SKM-1 treated with dmso at 0.1 percent for 144 hours (cell line): ENCODE measurements around the gene MICAL3.

Experiments
- DNase-seq: peaks from one replicate; lab custom pipeline; 2025; ENCODE audit not compliant: unreplicated experiment; lab: John Stamatoyannopoulos, UW

The MICAL3 gene

GRCh38 chr22:17873116-17873515 lies 151.2 kb downstream of the MICAL3 start:
- no peak for DNase-seq

GRCh38 chr22:17872471-17872870 lies 151.9 kb downstream of the MICAL3 start:
- no peak for DNase-seq

- DNase-seq = no peak
Measured at GRCh38 chr22:17871726-17872458, 152.5 kb downstream of the MICAL3 start.

DNA sequence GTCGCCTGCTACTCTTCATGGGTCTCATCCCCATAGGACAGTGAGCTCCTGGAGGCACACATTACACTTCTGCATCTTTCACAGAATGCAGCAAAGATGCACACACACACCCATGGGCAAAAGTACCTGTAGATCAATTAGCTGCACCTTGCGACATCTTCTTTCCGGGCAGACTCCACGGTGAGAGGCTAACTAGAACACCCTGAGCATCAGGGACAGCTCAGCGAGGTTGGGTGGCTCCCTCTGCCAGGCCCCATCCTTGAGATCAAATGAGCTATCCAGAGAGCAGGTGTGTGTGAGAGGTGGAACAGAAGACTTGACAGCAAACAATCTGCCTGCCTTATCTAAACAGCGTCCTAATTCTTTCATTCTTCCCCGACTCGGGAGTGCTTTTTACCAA lies 154.0 kb downstream of the MICAL3 start:
- DNase-seq = no peak

DNA sequence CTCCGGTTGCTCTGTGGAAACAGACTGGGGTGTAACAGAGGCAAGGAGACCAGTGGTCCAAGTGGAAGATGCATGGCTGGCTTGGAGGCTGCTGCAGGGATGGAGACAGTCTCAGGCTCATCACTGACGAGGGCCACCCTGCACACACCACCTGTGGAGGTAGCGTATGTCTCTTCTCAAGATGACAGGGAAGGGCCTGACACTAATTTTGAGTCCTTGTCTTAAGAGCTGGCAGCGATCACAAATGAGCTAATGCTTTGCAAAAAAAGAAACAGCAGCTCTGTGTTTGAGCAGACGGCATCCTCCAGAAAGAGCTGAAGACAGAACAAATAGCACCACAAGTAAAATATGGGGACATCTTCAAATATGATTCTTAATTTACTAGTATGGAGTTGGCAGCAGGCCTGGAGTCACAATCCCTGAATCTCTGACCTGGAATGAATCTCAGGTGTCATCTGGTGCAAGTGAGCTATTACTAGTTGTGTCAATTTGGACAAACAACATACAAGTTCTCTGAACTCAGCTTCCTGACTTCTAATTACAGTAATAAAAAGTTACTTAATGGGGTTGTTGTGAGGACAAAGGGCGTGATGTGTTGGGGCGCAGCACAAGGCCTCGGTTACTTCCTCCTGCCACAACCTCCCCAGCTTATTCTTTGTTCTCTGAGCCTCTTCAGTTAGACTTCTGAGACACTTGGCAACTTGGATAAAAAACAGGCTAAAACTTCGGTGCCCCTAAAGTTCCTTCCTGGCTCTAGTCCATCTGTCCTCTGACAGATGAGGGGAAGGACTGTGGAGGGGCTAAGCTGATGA lies 154.9 kb downstream of the MICAL3 start:
- DNase-seq = no peak

- DNase-seq = no peak
Measured at GRCh38 chr22:17868771-17869170, 155.6 kb downstream of the MICAL3 start.

DNA sequence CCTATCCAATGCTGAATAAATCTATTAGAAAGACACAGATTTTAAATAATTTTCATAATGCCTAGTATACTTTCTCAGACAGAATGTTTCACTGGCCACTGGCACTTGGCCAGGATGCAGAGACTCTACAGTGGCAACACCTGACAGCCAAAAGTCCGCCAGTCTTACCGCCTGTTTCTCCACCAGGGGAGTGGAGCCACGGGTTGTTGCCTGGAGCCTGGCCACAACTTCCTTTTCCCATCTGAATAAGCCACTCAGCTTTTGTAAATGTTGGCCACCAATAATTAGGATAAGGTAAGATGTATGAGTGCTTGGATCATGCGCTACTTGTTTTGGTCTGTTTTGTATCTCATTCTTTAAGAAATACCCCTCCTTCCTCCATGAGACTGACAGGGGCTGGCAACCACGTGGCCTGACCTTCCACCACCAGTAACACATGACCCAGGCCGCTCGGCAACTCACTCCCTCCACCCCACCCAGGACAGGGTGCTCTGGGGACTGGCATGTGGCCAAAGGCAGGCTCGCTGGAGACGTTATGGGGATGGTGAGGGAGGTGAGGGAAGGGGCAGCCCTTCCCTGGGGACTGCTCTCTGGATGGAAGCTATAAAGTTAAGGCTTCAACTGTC lies 157.1 kb downstream of the MICAL3 start:
- no peak for DNase-seq

GRCh38 chr22:17866621-17867020 lies 157.7 kb downstream of the MICAL3 start:
- no peak for DNase-seq

DNA sequence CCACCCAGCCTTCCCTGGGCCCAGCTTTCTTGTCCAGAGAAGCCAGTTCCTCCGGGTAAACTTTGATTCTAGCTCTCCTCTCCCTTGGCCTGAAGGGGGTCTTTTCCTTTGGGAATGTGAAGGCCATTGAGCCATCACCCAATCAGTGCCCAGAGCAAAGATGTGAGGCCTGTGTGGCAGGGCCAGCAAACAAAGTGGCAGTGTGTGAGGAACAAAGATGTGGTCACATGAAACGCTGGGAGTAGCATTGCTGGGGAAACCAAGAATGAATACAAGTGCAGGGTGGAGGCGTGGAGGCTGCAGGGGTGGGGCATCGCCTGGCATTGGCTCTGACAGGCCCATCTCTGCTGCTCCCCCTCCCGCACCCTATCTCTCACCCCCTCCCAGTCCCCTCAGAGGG lies 158.2 kb downstream of the MICAL3 start:
- no peak for DNase-seq

DNA sequence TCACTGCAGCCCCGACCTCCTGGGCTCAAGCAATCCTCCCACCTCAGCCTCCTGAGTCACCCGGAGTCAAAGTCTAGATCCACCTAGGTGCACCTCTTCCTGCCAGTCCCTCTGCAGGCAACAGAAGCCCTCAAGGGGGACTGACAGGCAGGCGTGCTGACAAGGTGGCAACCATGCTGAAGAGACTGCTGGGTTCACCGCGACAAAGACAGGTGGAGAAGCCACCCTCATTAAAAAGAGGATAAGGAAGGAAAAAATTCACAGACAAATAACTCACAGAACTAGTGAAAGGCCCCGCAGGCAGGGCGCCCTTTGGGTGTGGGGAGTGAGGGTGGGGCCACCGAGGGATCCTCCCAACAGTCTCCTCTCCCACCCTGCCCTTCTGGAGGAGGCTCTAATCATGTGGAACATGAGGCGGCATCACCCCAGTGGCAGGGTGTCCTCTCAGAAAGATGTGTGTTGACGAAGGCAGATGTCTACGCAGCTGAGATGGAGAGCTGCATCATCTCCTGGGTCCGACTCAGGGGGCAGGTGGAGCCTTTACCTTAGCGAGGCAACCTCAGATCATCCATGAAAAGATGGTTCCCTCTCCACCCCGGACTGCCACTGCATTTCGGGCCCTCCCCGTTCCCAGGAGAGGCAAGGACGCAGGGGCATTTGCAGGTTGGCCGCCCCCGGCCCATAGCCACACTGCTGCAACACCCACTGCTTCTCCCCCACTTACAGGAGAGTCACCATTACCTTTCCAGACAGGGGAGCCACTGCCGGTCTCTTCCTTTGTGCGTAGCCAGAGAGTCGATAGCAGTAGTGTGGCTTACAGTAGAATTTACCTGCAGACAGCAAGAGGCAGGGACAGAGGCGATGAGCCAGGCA lies 158.9 kb downstream of the MICAL3 start:
- no peak for DNase-seq

- no peak for DNase-seq
Measured at GRCh38 chr22:17864398-17865182, 159.8 kb downstream of the MICAL3 start.

GRCh38 chr22:17862646-17863181 lies 161.6 kb downstream of the MICAL3 start:
- no peak for DNase-seq

DNA sequence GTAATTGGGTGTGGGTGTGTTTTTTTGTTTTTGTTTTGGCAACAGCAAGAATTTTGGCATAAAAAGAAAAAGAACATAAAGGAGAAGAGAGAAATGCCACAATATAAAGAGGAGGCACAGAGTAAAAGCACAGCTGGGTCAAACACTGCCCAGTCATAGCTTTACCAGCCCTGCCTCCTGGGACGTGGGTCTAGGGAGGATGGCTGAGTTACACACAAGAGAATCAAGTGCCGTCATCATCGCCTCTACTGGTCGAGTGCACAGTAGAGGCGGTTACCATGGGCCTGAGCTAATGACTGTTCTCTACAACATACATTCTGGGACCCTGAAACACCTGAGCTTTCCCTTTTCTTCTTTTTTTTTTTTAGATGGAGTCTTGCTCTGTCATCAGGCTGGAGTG lies 162.5 kb downstream of the MICAL3 start:
- no peak for DNase-seq

GRCh38 chr22:17860220-17860965 lies 164.0 kb downstream of the MICAL3 start:
- no peak for DNase-seq

DNA sequence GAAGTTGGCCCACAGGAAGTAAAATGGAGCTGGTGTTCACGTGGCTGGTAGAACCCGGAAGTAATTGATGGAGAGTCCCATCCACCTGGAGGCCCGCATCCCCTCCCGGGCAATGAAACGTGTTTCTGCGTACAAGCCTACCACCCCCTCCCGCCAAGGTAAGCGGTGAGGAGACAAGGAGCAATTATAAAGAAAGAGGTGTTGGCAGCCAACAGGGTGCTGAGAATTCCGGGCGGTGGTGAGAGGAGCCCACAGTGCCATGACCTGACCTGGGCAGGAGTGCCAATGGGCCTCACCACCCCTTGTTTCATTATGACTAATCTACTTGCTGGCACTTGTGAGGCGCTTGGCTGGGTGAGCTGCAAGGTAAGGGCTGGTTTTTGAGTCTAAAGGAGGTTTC lies 166.3 kb downstream of the MICAL3 start:
- DNase-seq = no peak

DNA sequence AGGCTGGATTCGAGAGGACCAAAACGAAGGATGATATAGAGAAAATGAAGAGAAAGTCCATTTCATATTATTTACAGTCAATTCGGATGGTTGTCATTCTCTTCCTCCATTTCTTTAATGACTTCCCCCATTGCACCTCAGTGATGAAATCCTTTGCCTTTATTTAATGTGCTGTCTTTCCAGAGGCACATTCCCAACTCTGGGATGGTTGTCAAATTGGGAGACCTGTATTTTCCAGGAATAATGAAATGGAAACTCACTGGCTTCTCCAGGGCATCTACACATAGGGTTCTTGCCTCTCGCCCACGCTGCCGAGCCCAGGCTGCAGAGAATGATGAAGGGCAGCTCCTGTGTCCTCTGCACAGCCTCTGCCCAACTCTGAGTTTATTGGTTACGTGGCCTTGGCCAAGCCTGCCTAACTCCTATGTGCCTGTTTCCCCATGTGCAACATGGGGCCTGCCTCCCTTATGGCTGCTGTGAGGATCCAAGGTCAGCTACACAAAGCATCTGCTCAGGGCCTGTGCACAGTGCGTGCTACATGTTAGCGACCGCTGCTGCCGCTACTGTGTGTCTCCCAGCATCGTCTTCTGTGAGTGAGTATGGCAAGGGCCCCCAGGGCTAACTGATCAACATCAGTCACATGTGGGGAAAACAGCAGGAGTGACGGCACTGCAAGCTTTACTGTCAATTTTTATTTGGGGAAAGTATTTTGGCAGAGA lies 168.6 kb downstream of the MICAL3 start:
- no peak for DNase-seq

DNA sequence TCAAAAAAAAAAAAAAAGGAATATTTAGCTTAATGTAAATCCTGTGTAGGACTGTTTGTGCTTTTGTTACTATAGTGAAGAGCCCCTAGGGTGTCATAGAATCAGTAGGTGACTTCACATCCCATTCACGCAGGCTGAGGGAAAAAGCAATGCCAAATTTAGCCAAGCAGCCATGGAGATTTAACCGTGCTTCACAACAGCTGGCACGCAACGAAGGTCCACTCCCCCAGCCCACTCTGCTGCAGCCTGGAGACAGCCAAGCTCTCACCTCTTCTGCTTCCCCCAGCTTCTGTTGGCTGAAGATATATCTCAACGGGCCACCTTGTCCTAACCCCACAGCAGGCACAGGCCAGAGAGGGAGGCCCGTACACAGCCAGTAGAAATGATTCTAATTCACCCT lies 171.3 kb downstream of the MICAL3 start:
- DNase-seq = no peak

DNA sequence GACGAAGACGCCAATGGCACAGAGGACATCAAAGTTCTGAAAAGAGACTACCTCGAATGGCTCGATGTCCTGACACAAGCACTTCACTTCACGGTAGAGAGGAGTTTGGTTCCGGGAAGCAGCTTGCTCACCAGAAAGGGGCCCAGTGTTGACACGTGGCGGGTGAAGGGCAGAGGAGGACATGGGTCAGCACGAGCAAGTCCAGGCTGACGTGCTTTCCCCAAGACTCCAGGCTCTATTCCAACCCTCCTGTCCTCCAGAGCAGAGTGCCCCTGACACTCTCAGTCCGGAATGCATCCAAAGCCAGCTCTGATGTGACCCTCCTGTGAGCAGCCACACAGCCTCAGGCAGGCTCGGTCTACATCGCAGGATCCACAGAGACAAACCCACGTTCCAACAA lies 172.6 kb downstream of the MICAL3 start:
- DNase-seq = no peak
